Parathyroid adenoma (tissue), 2 donors: Measurements from ENCODE around the gene TOM1.

Experiments
- H2AFZ ChIP-seq: fragments of 300-600 bp; sonication (generic); one replicate; pipeline ENCODE4 v1.7.0; 2017; ENCODE audit warnings: antibody characterized with exemption, mild to moderate bottlenecking
- H3K27ac ChIP-seq: fragments of 300-600 bp; sonication (generic); one replicate; pipeline ENCODE4 v1.7.0; 2017
- H3K27me3 ChIP-seq: fragments of 300-600 bp; sonication (generic); one replicate; pipeline ENCODE4 v1.7.0; 2017; ENCODE audit warnings: low read length; ENCODE audit not compliant: control insufficient read depth, insufficient read depth
- H3K36me3 ChIP-seq: fragments of 300-600 bp; sonication (generic); one replicate; pipeline ENCODE4 v1.7.0; 2017; ENCODE audit warnings: low read length; ENCODE audit not compliant: control insufficient read depth, insufficient read depth
- H3K4me1 ChIP-seq: fragments of 300-600 bp; sonication (generic); one replicate; pipeline ENCODE4 v1.7.0; 2017; ENCODE audit warnings: control low read depth
- H3K4me2 ChIP-seq: fragments of 300-600 bp; sonication (generic); one replicate; pipeline ENCODE4 v1.7.0; 2017; ENCODE audit warnings: low read length
- H3K4me3 ChIP-seq: fragments of 300-600 bp; sonication (generic); one replicate; pipeline ENCODE4 v1.7.0; 2017; ENCODE audit warnings: low read depth, low read length
- H3K79me2 ChIP-seq: fragments of 300-600 bp; sonication (generic); one replicate; pipeline ENCODE4 v1.7.0; 2017; ENCODE audit warnings: control low read depth
- H3K9ac ChIP-seq: fragments of 300-600 bp; sonication (generic); one replicate; pipeline ENCODE4 v1.7.0; 2017; ENCODE audit warnings: mild to moderate bottlenecking
- H3K9me3 ChIP-seq: fragments of 300-600 bp; sonication (generic); one replicate; pipeline ENCODE4 v1.7.0; 2017; ENCODE audit warnings: low read length; ENCODE audit not compliant: control insufficient read depth
- TF ChIP-seq, protein P1 (sequence below): fragments of 300-600 bp; sonication (generic); IDR thresholded peaks from one replicate; pipeline ENCODE4 v1.7.0; 2017; ENCODE audit warnings: antibody characterized with exemption, mild to moderate bottlenecking
- donor health status: primary hyperparathyroidism.

TOM1 gene

DNA sequence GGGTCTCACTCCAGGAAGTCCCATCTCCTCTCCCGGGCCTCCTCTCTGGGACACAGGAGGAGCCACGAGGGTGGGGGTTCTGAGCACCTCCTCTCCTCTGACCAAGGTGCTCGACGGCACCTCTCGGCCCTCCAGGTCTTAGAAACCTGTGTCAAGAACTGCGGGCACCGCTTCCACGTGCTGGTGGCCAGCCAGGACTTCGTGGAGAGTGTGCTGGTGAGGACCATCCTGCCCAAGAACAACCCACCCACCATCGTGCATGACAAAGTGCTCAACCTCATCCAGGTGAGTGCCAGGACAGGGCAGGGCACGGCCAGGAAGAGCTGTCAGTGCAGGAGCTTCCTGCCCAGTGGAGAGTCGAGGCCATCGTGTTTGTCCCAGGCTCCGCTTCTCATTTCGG is 23.2 kb downstream of the TOM1 start:
- Histone ChIP-seq H3K9ac (no peak overlapping the region), H3K27me3 (no peaks in the 10 kb centered on the region), H3K79me2 (peaks cover 5% of the 10 kb centered on the region), H2AFZ (no peak overlapping the region), H3K4me3 (no peak overlapping the region), H3K4me2 (no peak overlapping the region), H3K27ac (no peak overlapping the region), H3K9me3 (no peaks in the 10 kb centered on the region), H3K4me1 (no peaks in the 10 kb centered on the region), H3K36me3 (no peaks in the 10 kb centered on the region)
- TF ChIP-seq, protein P1, sequence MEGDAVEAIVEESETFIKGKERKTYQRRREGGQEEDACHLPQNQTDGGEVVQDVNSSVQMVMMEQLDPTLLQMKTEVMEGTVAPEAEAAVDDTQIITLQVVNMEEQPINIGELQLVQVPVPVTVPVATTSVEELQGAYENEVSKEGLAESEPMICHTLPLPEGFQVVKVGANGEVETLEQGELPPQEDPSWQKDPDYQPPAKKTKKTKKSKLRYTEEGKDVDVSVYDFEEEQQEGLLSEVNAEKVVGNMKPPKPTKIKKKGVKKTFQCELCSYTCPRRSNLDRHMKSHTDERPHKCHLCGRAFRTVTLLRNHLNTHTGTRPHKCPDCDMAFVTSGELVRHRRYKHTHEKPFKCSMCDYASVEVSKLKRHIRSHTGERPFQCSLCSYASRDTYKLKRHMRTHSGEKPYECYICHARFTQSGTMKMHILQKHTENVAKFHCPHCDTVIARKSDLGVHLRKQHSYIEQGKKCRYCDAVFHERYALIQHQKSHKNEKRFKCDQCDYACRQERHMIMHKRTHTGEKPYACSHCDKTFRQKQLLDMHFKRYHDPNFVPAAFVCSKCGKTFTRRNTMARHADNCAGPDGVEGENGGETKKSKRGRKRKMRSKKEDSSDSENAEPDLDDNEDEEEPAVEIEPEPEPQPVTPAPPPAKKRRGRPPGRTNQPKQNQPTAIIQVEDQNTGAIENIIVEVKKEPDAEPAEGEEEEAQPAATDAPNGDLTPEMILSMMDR, result no peak

DNA sequence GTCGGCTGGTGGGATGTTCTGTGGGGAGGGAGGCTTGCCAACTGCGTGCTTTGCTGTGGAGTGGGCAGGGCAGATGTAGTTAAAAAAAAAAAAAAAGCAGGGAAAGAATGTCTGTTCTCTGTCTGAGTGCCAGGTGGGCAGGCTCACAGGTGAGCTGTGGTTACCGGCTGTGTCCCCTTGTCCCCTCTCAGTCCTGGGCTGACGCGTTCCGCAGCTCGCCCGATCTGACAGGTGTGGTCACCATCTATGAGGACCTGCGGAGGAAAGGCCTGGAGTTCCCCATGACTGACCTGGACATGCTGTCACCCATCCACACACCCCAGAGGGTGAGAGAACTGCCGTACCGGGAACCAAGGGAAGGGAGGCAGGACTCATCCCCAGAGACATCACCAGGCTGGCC is 23.6 kb downstream of the TOM1 start:
- H2AFZ ChIP-seq, result no peak overlapping the region
- H3K9me3 ChIP-seq, result no peaks in the 10 kb centered on the region
- H3K4me1 ChIP-seq, result no peaks in the 10 kb centered on the region
- no peak overlapping the region for H3K4me2 ChIP-seq
- H3K36me3 ChIP-seq, result no peaks in the 10 kb centered on the region
- H3K27me3 ChIP-seq, result no peaks in the 10 kb centered on the region
- H3K4me3 ChIP-seq, result no peak overlapping the region
- H3K9ac ChIP-seq, result no peak overlapping the region
- no peak overlapping the region for H3K27ac ChIP-seq
- TF ChIP-seq, protein P1, result no peak
- peaks cover 5% of the 10 kb centered on the region for H3K79me2 ChIP-seq

DNA sequence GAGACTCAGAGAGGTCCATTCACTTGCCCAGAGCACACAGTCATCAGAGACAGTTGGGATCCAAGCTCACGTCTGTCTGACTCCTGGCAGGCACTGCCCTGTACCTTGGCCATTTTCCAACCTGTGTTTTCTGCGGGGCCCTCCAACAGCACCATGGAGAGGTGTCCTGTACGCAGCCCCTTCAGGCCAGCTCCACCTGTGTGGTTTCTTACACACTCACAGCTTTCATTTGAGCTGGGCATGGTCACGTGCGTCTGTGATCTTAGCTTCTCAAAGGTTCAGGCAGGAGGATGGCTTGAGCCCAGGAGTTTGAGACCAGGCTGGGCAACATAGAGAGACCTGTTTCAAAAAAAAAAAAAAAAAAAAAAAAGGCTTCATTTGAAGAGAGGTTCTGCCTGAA is 24.4 kb downstream of the TOM1 start:
- no peaks in the 10 kb centered on the region for H3K4me1 ChIP-seq
- H2AFZ ChIP-seq, result no peak overlapping the region
- no peak overlapping the region for H3K9ac ChIP-seq
- peaks cover 5% of the 10 kb centered on the region for H3K79me2 ChIP-seq
- no peaks in the 10 kb centered on the region for H3K36me3 ChIP-seq
- no peak overlapping the region for H3K4me2 ChIP-seq
- H3K27ac ChIP-seq, result no peak overlapping the region
- H3K4me3 ChIP-seq, result no peak overlapping the region
- no peaks in the 10 kb centered on the region for H3K9me3 ChIP-seq
- TF ChIP-seq, protein P1, result no peak
- H3K27me3 ChIP-seq, result no peaks in the 10 kb centered on the region

DNA sequence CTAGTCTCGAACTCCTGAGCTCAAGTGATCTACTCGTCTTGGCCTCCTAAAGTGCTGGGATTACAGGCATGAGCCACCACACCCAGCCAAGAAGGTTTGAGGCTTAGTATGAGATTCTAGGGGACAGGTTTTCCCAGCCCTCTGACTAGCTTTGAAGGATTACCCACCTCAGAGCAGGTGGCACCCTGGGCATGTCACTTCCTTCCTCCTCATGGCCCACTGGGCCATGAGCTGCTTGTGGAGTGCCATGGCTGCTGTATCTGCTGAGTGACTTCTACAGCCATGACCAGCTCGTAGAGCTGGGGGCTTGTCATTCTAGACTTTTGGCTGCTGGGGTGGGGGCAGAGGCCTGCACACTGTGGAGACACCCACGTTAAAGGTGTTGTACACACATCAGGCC is 25.1 kb downstream of the TOM1 start:
- no peaks in the 10 kb centered on the region for H3K27me3 ChIP-seq
- peaks cover 5% of the 10 kb centered on the region for H3K79me2 ChIP-seq
- no peaks in the 10 kb centered on the region for H3K9me3 ChIP-seq
- no peak overlapping the region for H3K9ac ChIP-seq
- H3K36me3 ChIP-seq, result no peaks in the 10 kb centered on the region
- H3K4me3 ChIP-seq, result no peak overlapping the region
- H3K4me1 ChIP-seq, result no peaks in the 10 kb centered on the region
- no peak overlapping the region for H3K27ac ChIP-seq
- no peak overlapping the region for H2AFZ ChIP-seq
- TF ChIP-seq, protein P1, result no peak
- no peak overlapping the region for H3K4me2 ChIP-seq

DNA sequence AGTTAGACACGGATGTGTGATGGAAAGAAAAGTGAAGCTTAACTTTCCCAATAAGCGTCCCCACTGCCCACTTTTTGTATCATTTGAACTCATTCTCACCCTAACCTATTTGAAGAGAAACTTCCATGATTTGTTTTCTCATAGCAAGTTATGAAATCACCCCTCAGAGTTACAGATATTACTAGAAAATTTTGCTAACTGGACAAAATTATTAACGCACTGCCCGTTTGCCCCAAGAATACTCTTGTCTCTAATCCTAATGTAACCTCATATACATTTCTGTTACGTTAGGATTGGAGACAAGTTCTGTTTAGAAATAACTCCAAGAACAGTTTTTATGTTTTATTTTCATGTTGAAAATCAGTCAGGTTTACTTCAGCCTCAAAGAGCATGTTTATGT is 25.5 kb downstream of the TOM1 start:
- H3K27ac ChIP-seq, result no peak overlapping the region

More for the DNA sequence above, 25.5 kb downstream of the TOM1 start:
- no peak overlapping the region for H3K4me3 ChIP-seq
- no peak overlapping the region for H3K9ac ChIP-seq
- TF ChIP-seq, protein P1, result no peak
- peaks cover under 1% of the 10 kb centered on the region for H3K4me1 ChIP-seq
- H3K9me3 ChIP-seq, result no peaks in the 10 kb centered on the region
- H3K27me3 ChIP-seq, result no peaks in the 10 kb centered on the region
- peaks cover 5% of the 10 kb centered on the region for H3K79me2 ChIP-seq
- no peaks in the 10 kb centered on the region for H3K36me3 ChIP-seq
- no peak overlapping the region for H3K4me2 ChIP-seq
- no peak overlapping the region for H2AFZ ChIP-seq
